K562 (cell line): ENCODE data around the gene FAM200A.
A peak's percentile ranks its signal among the peaks of the same experiment; 100 is the strongest.

ENCODE experiments used
- EZH2 ChIP-seq: IDR thresholded peaks from 2 replicates; pipeline ENCODE4 v1.6.1; 2012; ENCODE audit warnings: low read depth, mild to moderate bottlenecking, inconsistent platforms, low read length, borderline replicate concordance
- RAD21 ChIP-seq, 2 experiments: fragments of 250-450 bp in 1 of 2; fragments of 450-650 bp in 1 of 2; sonication (Bioruptor Pico) in 1 of 2; formaldehyde crosslinking in 1 of 2; IDR thresholded peaks in 1 of 2; conservative IDR thresholded peaks in 1 of 2; 2 replicates each; pipeline versions ENCODE4 v1.4.0 to v1.8.0; 2020 to 2022; ENCODE audit warnings: mild to moderate bottlenecking in 2 of 2, moderate library complexity in 1 of 2
- ZFX ChIP-seq: sonication (generic); formaldehyde crosslinking; IDR thresholded peaks from 2 replicates; pipeline ENCODE4 v1.8.0; 2022; ENCODE audit warnings: mild to moderate bottlenecking, missing genetic modification reagents, moderate library complexity
- TF ChIP-seq, protein P1 (sequence below), 3 experiments: IDR thresholded peaks in 2 of 3; conservative IDR thresholded peaks in 1 of 3; 2 replicates each; pipeline ENCODE4 v1.5.1; 2011 to 2012; ENCODE audit warnings: low read length in 3 of 3, mild to moderate bottlenecking in 3 of 3, control low read depth in 2 of 3, improper control_type of control experiment in 1 of 3, inconsistent platforms in 1 of 3, low read depth in 1 of 3, mixed read lengths in 1 of 3, moderate library complexity in 1 of 3; ENCODE audit not compliant: insufficient read depth in 2 of 3
- TF ChIP-seq, protein P2 (sequence below): IDR thresholded peaks from 2 replicates; pipeline ENCODE4 v1.6.1; 2012; ENCODE audit warnings: low read depth, low read length, improper control_type of control experiment, borderline replicate concordance
- TF ChIP-seq, protein P3 (sequence below): fragments of 250-450 bp; sonication (Bioruptor Pico); IDR thresholded peaks from 2 replicates; pipeline ENCODE4 v1.5.0; 2021
- TF ChIP-seq, protein P4 (sequence below): sonication (generic); formaldehyde crosslinking; IDR thresholded peaks from 2 replicates; pipeline ENCODE4 v1.8.1; 2023; ENCODE audit warnings: mild to moderate bottlenecking, missing genetic modification reagents

DNA sequence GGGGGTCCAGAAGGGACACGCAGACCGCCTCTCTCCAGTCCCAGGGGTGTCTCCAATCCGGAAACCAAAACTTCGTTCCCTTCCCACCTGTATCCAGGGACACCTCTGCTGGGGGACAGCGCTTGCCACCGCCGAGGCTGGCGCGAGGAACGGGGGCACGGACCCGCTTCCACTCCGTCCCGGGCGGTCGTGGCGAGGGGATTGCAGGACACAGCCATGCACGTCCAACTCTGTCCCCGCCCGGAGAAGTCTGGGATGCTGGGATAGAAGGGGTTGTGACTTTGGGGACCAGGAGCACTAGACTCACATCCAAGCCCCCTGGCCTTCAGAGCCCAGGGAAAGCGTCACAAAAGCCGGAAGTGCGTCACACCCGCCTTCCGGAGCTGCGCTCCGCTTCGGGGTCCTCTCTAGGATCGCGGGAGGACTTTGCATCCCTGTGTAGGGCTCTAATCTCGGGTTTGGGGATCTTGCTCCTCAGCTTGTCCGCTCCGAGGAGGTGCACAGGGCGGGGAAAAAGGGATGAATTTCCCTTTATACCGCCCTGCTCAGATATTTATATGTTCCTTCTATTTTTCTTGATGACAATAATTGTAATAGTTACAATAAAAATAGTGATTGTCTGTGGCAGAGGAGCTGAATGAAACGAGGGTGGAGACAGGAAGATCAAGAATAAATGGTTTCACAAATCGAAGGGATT is at the start of gene FAM200A:
- TF ChIP-seq EZH2 (no peak), ZFX (CRISPR knock-in tag) (peak; percentile 49; the same call in 1 of the 2 replicates), RAD21 (CRISPR knock-in tag; conservative IDR thresholded peaks at IDR 0.05 in 1 of 2, IDR thresholded peaks at IDR 0.05 in 1 of 2) (no peak; a peak in 1 of 4 replicates)
- TF ChIP-seq, protein P1, sequence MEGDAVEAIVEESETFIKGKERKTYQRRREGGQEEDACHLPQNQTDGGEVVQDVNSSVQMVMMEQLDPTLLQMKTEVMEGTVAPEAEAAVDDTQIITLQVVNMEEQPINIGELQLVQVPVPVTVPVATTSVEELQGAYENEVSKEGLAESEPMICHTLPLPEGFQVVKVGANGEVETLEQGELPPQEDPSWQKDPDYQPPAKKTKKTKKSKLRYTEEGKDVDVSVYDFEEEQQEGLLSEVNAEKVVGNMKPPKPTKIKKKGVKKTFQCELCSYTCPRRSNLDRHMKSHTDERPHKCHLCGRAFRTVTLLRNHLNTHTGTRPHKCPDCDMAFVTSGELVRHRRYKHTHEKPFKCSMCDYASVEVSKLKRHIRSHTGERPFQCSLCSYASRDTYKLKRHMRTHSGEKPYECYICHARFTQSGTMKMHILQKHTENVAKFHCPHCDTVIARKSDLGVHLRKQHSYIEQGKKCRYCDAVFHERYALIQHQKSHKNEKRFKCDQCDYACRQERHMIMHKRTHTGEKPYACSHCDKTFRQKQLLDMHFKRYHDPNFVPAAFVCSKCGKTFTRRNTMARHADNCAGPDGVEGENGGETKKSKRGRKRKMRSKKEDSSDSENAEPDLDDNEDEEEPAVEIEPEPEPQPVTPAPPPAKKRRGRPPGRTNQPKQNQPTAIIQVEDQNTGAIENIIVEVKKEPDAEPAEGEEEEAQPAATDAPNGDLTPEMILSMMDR (IDR thresholded peaks at IDR 0.05 in 2 of 3, conservative IDR thresholded peaks at IDR 0.05 in 1 of 3; ENCODE audit: insufficient read depth in 2 of 3, low read depth in 1 of 3, low read length in 3 of 3) = no peak
- TF ChIP-seq, protein P2, sequence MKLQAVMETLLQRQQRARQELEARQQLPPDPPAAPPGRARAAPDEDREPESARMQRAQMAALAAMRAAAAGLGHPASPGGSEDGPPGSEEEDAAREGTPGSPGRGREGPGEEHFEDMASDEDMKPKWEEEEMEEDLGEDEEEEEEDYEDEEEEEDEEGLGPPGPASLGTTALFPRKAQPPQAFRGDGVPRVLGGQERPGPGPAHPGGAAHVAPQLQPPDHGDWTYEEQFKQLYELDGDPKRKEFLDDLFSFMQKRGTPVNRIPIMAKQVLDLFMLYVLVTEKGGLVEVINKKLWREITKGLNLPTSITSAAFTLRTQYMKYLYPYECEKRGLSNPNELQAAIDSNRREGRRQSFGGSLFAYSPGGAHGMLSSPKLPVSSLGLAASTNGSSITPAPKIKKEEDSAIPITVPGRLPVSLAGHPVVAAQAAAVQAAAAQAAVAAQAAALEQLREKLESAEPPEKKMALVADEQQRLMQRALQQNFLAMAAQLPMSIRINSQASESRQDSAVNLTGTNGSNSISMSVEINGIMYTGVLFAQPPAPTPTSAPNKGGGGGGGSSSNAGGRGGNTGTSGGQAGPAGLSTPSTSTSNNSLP = no peak
- TF ChIP-seq, protein P3, sequence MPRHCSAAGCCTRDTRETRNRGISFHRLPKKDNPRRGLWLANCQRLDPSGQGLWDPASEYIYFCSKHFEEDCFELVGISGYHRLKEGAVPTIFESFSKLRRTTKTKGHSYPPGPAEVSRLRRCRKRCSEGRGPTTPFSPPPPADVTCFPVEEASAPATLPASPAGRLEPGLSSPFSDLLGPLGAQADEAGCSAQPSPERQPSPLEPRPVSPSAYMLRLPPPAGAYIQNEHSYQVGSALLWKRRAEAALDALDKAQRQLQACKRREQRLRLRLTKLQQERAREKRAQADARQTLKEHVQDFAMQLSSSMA = no peak
- TF ChIP-seq, protein P4, sequence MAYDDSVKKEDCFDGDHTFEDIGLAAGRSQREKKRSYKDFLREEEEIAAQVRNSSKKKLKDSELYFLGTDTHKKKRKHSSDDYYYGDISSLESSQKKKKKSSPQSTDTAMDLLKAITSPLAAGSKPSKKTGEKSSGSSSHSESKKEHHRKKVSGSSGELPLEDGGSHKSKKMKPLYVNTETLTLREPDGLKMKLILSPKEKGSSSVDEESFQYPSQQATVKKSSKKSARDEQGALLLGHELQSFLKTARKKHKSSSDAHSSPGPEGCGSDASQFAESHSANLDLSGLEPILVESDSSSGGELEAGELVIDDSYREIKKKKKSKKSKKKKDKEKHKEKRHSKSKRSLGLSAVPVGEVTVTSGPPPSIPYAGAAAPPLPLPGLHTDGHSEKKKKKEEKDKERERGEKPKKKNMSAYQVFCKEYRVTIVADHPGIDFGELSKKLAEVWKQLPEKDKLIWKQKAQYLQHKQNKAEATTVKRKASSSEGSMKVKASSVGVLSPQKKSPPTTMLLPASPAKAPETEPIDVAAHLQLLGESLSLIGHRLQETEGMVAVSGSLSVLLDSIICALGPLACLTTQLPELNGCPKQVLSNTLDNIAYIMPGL (CRISPR knock-in tag) = no peak
